Activated CD8-positive, alpha-beta T cell treated with anti-CD3 and anti-CD28 coated beads for 36 hours (primary cell): Measurements from ENCODE around the gene GSTP1. TPM values are rescaled to one million over a fixed set of nuclear protein-coding genes. Genes with fewer than 3 reads are reported as not detected.
"Not testable (repeated sequence)": the region's sequence is repeated elsewhere in the genome, so short reads cannot be mapped to it uniquely, and the experiment has no call there.

Experiments used
- ATAC-seq: fragments of 200-7000 bp; cut with Tn5 transposase; one replicate; pipeline ENCODE4 v1.10.0; 2021; ENCODE audit warnings: mild to moderate bottlenecking, moderate library complexity
- CTCF ChIA-PET: fragments of 350-600 bp; sonication (Branson Sonifier 250); formaldehyde crosslinking; loops from one replicate; lab custom pipeline; 2021; ENCODE audit warnings: antibody characterized with exemption; lab: Charles Lee
- POLR2A ChIA-PET: fragments of 350-600 bp; sonication (Branson Sonifier 250); formaldehyde crosslinking; loops from one replicate; lab custom pipeline; 2021; ENCODE audit warnings: antibody characterized with exemption; lab: Charles Lee
- DNase-seq: peaks from one replicate; pipeline ENCODE4 v3.0.0-alpha.2; 2020
- H3K27ac Mint-ChIP-seq: one replicate; pipeline ENCODE4 v1.8.0; 2021; ENCODE audit warnings: mild to moderate bottlenecking, mixed read lengths
- H3K27me3 Mint-ChIP-seq: one replicate; pipeline ENCODE4 v1.8.0; 2021; ENCODE audit warnings: mixed read lengths
- H3K36me3 Mint-ChIP-seq: one replicate; pipeline ENCODE4 v1.8.0; 2021; ENCODE audit warnings: low read depth, mixed read lengths
- H3K4me1 Mint-ChIP-seq: one replicate; pipeline ENCODE4 v1.8.0; 2021; ENCODE audit warnings: low read depth, mixed read lengths
- H3K4me3 Mint-ChIP-seq: one replicate; pipeline ENCODE4 v1.8.0; 2021; ENCODE audit warnings: mild to moderate bottlenecking, moderate library complexity, mixed read lengths
- H3K9me3 Mint-ChIP-seq: one replicate; pipeline ENCODE4 v1.8.0; 2021; ENCODE audit warnings: mixed read lengths
- CTCF ChIP-seq: fragments of 200-600 bp; IDR thresholded peaks from one replicate; pipeline ENCODE4 v1.8.0; 2022; ENCODE audit warnings: antibody characterized with exemption, mild to moderate bottlenecking
- intact Hi-C: fragments of 100-400 bp; cut with micrococcal nuclease; formaldehyde crosslinking; loops from one replicate; pipeline ENCODE4 v1.10.0; 2022
- total RNA-seq, 2 experiments: library from RNA; stranded (reverse); gene quantifications; one replicate each; pipeline ENCODE4 v1.2.3, GENCODE V29; 2021

GSTP1 gene
- total RNA-seq, 2 experiments from 2014 or later: 467 to 472 TPM

- ChIA-PET POLR2A (interaction anchor here (0.9 kb wide), 1 partner anchor 20 kb away, joined by 4 read pairs; no protein-coding TSS in a partner anchor), CTCF (interaction anchor here (1.7 kb wide), 1 partner anchor 20 kb away, joined by 4 read pairs; the partner anchor contains the start of gene GSTP1)
- no peak overlapping the region for H3K27ac Mint-ChIP-seq
- ATAC-seq (no peak), DNase-seq (no peak)
- H3K27me3 Mint-ChIP-seq: peaks cover 1% of the 10 kb centered on the region
- no peak for TF ChIP-seq CTCF
- intact Hi-C loops: no loop called here
- peaks cover 8% of the 10 kb centered on the region for H3K4me1 Mint-ChIP-seq
- H3K36me3 Mint-ChIP-seq: no peaks in the 10 kb centered on the region
- H3K4me3 Mint-ChIP-seq: no peak overlapping the region
- no peaks in the 10 kb centered on the region for H3K9me3 Mint-ChIP-seq
These were observed 20.5 kb upstream of the GSTP1 start for GRCh38 chr11:67562963-67563704.

GRCh38 chr11:67563705-67564114 lies 19.9 kb upstream of the GSTP1 start:
- CTCF ChIA-PET: interaction anchor here (1.7 kb wide), 1 partner anchor 20 kb away, joined by 4 read pairs; the partner anchor contains the start of gene GSTP1
- H3K27me3 Mint-ChIP-seq: not testable (repeated sequence)

DNA sequence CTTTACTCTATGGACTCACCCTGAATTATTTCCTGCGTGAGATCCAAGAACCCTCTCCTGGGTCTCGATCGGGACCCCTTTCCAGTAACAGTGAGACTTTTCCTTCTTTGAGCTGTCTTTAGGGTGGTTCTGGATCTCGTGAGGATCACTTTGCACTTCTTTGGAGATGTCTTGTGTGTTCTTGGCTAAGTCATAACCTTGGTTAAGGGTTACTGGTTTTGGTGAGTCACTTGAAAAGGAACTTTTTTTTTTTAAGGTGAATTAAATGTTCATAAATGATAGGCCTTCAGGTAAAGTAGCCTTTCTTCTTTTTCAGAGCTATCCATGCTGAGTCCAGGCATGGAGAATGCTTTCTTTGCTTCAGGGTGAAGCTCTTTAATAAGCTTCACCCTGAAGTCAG lies 19.4 kb upstream of the GSTP1 start:
- ChIA-PET POLR2A (no interaction called here), CTCF (interaction anchor here (1.7 kb wide), 1 partner anchor 19 kb away, joined by 4 read pairs; the partner anchor contains the start of gene GSTP1)
- Mint-ChIP-seq H3K4me1 (peaks cover 8% of the 10 kb centered on the region), H3K27me3 (peaks cover under 1% of the 10 kb centered on the region), H3K9me3 (no peaks in the 10 kb centered on the region), H3K27ac (no peak overlapping the region), H3K4me3 (no peak overlapping the region), H3K36me3 (no peaks in the 10 kb centered on the region)
- ATAC-seq (no peak), DNase-seq (no peak)
- no peak for TF ChIP-seq CTCF
- intact Hi-C loops: no loop called here

More at GRCh38 chr11:67563705-67564114, 19.9 kb upstream of the GSTP1 start:
- POLR2A ChIA-PET, H3K4me3 Mint-ChIP-seq, H3K27ac Mint-ChIP-seq, H3K9me3 Mint-ChIP-seq, intact Hi-C loops, ATAC-seq, DNase-seq, H3K36me3 Mint-ChIP-seq, H3K4me1 Mint-ChIP-seq: not testable (repeated sequence)

DNA sequence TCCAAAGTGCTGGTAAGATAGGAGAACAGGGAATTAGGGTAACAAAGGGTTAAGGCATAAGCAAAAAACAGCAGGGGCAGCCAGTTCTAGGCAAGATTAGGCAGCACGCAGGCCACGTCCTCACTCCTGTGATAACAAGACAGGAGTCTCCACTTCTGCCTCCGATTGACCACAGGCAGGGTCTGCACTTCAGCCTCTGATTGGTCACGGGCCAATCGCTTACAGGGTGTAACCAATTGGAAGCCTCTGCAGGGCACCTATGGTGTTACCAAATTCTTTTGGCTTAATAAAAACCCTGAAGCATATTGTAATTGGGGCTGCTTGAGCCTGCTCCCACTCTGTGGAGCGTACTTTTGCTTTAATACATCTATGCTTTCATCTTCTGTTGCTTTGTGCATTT lies 12.2 kb upstream of the GSTP1 start:
- peaks cover 8% of the 10 kb centered on the region for H3K27me3 Mint-ChIP-seq
- ATAC-seq (no peak), DNase-seq (no peak)
- H3K9me3 Mint-ChIP-seq: no peaks in the 10 kb centered on the region
- no peaks in the 10 kb centered on the region for H3K4me1 Mint-ChIP-seq
- ChIA-PET POLR2A (no interaction called here), CTCF (interaction anchor here (0.9 to 3.0 kb wide), 11 partner anchors 12 to 220 kb away, joined by 3 to 18 read pairs (median 4); partner anchors contain the start of gene GSTP1)
- intact Hi-C loops: no loop called here
- no peak overlapping the region for H3K4me3 Mint-ChIP-seq
- no peak overlapping the region for H3K27ac Mint-ChIP-seq
- no peaks in the 10 kb centered on the region for H3K36me3 Mint-ChIP-seq
- no peak for TF ChIP-seq CTCF

- no peak for DNase-seq
These were observed 11.3 kb upstream of the GSTP1 start for GRCh38 chr11:67572305-67572704.

More at GRCh38 chr11:67572305-67572704, 11.3 kb upstream of the GSTP1 start:
- no peak for TF ChIP-seq CTCF
- Mint-ChIP-seq H3K27me3 (peaks cover 8% of the 10 kb centered on the region), H3K27ac (no peak overlapping the region), H3K4me3 (no peak overlapping the region), H3K36me3 (no peaks in the 10 kb centered on the region), H3K9me3 (no peaks in the 10 kb centered on the region), H3K4me1 (no peaks in the 10 kb centered on the region)
- no peak for ATAC-seq
- POLR2A ChIA-PET: no interaction called here
- intact Hi-C loops: no loop called here
- CTCF ChIA-PET: interaction anchor here (0.8 to 3.0 kb wide), 15 partner anchors 11 to 221 kb away, joined by 3 to 18 read pairs (median 4); partner anchors contain the start of gene GSTP1
